Stimulated activated CD4-positive, alpha-beta T cell treated with anti-CD3 and anti-CD28 coated beads, TNF-alpha, amount 100 ng/mL, for 48 hours (primary cell): ENCODE measurements around the gene ANKRD13B.
"Not testable (repeated sequence)": the region's sequence is repeated elsewhere in the genome, so short reads cannot be mapped to it uniquely, and the experiment has no call there.

Source experiments
- DNase-seq, 3 donors: peaks; one replicate each; pipeline ENCODE4 v3.0.0-alpha.2; 2020; ENCODE audit warnings: low read depth in 3 of 3

ANKRD13B gene

DNA sequence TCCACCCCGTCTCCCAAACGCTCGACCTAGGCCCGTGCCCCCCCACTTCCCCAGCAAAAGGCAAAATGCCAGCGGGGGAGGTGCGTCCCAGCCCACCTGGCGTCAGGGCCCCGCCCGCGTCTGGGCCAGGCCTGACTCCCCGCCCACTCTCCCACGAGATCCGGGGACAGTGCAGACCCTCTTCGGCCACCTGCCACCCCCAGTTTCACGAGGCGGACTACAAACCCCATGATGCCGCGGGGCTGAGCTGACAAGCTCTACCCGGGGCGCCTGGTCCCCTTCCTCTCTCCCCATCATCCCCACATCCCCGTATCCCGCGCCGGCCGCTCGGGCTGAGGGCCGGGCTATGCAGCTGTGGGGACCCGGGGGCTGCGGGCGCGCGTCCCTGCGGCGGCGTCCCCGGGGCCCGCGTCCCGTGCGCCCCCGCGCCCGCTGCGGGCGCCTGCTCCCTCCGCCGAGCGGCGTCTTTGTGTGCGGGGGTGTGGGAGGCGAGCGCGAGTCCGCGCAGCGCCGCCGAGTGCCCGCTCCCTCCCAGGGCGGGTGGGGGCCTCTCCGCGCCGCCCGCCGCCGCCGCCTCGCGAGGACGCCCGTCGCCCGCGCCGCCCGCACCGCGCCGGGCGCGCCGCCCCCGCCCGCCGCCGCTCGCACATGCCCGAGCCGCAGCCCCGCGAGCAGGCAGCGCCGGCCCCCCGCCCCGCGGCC is at the start of gene ANKRD13B:
TSS of gene ANKRD13B (plus strand) at position 283 of the 702 bp plus-strand sequence. CDS start 490 bp downstream, outside the sequence.
- no peak for DNase-seq

DNA sequence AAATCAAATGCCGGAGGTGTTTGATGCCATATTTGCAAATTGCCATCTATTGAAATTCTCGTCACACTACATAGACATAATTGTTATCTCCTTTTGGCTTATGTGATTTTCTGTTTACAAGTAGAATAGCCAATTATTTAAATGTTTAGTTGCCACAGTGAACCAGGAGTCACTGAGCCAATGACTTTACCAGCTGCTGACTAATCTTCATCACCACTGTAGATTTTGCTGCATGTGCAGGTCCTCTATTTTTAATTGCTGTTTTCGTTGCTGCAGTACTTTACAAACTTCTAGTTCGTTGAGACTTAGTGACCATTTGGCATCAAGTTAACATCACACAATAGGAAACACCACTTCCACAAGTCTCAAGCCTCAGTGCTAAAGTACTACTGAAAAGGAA is 48.9 kb upstream of the ANKRD13B start:
- DNase-seq, result no peak

DNA sequence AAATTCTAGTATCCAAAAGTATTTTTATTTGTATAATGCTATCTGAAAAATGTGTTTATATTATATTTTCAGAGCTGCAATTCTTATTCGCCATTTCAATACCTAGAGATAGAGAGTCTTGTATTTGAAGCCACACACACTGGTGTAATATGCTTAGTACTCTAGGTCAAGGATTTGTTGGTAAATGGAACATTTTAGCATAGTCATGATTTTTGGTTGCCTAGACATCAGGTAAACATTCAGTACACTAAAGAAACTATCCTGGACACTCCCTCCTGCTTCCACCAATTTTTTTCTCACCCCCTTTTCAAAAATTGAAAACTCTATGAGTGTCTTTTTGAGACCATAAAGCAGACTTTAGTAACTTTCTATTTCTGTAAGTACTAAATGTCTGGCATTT is 46.8 kb upstream of the ANKRD13B start:
- no peak for DNase-seq

DNA sequence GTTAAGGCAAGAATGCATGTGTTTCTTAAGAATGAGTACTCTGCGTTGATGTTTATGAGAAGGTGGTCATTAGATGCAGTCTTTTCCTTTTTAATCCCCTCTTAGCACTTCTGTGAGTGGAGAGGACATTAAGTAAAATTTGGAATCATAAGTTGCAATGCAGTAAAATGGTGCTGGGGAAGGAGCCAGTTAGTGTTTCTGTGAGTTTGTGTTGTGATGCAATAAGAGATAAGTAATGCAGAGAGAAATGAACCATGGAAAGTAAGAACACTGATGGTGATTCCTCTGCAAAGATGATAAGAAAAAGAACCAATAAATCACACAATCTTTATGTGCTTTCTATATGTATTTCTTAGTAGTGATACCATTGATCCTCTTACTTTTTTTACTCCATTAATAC is 46.1 kb upstream of the ANKRD13B start:
- no peak for DNase-seq

DNA sequence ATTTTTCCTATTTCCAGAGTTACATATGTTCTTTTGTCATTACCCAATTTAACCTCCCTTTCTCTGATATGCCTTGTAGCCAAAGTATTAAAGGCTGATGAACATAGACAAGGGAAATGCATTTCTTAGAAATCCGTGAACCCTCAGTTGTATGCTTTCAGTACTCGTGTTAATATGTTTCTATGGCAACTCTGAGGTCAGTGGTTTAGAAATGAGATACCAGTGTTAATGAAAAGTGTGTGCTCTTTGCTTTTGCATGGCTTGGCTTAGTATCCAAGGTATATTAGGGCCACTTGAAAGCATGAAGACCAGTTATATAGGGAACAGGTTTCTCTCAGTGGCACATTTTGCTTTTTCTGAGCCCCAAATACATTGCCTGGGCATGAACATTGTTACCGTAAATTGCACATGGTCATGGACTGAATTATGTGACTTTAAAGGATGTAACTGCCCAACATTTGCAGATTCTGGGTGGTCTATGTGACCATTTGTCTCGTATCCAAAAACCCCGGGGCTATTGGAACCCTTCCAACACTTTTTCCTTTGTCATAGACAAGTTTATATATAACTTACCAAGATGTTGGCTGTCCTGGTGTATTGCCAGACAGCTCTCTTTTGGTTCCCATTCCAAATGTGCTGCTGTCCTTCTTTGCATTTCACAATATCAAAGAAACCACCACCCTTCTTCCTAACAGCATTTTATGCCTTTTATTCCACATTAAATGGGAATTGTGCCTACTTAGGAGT is 43.6 kb upstream of the ANKRD13B start:
- DNase-seq, result no peak

DNA sequence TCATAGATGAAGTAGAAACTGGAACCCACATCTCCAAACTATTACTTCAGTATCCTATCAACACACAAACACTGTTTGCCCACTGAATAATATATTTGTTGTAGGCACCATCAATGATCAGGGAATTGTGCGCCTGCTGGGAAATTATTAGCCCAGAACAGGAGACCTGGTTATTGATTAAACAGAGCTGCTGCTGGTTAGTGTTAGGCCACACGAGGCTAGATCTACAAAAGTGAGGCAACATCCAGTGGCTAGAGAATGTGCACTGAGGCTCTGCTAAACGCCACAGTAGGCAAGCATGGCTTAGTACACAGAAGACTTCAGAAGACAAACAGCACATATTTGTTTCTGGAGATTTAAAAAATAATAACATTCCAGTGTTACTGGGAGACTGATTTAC is 37.1 kb upstream of the ANKRD13B start:
- no peak for DNase-seq

DNA sequence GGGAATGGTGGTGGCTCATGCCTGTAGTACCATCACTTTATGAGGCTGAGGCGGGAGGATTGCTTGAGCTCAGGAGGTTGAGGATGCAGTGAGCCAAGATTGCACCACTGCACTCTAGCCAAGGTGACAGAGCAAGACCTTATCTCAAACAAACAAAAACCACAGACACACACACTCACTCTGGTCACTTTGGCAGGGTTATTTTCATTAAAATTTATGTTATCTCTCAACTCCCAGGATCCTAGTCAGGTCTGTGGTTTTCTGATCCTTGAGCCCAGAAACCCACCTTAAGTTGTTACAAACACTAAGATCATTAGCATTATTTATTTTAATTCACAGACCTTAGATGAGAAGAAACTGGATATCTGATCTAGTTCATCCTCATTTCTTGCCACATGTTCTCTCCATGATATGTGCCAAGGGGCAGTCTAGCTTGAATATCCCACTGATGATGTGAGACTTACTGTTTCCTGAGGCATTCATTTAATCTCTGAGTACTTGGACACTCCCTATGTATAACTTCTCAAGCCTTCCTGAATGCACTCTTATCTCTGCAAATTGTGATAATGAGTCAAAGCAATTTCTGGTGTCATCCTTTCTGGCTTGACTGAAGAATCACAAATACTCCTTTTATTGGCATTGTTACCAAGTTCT is 35.7 kb upstream of the ANKRD13B start:
- no peak for DNase-seq

DNA sequence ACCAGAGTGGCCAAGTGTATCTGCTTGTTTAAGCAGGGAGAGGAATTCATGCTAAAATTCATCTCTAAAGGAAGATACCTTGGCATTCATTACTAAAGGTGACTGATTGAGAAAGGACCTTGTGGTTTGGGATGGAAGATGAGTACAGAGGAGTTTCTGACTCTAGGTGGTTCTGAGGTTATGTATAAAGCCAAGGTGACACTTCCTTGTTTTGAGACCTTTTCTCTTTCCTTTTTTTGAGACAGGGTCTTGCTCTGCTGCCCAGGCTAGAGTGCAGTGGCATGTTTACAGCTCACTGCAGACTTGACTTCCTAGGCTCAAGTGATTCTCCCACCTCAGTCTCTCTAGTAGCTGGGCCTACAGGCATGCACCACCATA is 35.2 kb upstream of the ANKRD13B start:
- DNase-seq, result no peak

DNA sequence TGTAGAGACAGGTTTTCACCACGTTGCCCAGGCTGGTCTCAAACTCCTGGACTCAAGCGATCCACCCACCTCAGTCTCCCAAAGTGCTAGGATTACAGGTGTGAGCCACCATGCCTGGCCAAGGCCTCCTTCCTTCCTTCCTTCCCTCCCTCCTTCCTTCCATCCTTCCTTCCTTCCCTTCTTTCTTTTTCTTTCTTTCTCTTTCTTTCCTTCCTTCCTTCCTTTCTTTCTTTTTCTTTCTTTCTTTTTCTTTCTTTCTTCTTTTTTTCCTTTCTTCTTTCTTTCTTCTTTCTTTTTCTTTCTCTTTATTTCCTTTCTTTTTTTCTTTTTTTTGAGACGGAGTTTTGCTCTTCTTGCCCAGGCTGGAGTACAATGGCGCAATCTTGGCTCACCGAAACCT is 34.8 kb upstream of the ANKRD13B start:
- not testable (repeated sequence) for DNase-seq

DNA sequence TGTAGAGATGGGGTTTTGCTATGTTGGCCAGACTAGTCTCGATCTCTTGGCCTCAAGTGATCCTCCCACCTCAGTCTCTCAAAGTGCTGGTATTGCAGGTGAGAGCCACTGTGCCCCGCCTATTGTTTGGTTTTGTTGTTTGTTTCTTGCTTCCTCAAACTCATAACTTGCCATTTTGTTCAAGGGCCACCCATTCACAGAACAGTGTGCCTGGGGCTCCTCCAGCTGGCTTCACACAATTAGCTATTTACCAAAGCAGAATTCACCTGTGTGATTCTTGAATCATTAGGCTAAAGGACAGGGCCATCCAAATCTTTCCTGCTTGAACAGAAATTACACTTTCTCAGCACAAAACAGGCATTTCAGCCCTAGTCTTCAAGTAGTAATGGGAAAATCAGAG is 33.3 kb upstream of the ANKRD13B start:
- DNase-seq, result no peak

DNA sequence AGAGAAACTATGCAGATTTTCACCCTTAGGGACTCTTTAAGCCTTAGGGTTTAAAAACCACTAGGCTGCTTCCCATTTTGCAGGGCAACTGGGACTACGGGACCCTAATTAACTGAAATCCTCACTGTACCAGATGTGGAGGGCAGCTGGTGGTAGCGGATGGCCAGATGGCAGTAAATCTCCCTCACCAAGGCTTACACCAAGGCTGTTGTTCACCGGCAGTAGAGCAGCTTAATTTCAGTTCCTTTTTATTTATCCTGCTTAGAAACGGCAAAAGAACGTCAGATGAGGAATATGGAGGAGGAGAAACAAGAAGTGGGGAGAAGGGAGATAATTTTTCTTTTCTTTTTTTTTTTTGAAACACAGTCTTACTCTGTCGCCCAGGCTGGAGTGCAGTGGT is 32.6 kb upstream of the ANKRD13B start:
- DNase-seq, result no peak

DNA sequence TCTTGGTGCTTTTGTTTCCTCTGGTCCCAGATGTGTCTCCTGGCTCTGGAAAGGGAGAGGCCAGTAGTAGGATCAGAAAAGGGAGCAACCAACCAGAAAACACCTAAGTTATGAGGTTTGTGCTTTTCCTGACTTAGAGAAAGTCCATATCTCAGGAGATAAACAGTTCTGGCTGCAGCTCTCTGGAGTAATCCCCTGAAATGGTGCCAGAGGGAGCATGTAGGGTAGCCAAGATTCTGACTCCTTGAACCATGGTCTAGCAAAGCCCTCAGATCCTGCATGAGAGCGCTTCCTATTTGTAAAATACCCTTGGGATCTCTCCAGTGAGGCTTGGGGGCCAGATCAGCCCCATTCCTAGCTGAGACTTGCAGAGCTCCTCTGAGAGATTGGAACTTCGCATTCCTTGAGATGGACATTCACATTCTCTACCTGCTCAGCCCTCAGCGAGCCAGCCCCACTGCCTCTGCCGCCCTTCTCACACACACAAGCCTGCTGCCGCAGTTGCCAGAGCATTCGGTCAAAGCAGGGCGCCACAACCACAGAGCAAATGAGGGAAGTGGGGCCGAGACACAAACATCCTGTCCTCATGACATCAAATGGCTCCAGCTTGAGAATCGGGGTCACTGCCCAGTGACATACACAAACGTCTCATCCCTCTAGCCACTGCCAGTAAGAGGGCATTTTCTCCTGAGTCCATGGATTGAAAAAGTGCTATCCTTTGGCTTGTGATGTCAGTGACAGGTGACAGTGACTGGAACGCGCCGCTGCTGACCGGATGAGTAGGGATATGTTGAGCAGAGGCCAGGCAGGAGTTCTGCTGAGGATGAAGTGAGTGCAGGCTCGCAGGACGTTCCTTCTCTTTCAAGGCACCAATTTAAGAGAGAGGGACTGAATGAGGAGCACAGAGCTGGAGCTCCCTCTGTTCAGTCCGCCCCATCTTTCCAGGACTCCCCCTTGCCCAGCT is 31.1 kb upstream of the ANKRD13B start:
- no peak for DNase-seq

DNA sequence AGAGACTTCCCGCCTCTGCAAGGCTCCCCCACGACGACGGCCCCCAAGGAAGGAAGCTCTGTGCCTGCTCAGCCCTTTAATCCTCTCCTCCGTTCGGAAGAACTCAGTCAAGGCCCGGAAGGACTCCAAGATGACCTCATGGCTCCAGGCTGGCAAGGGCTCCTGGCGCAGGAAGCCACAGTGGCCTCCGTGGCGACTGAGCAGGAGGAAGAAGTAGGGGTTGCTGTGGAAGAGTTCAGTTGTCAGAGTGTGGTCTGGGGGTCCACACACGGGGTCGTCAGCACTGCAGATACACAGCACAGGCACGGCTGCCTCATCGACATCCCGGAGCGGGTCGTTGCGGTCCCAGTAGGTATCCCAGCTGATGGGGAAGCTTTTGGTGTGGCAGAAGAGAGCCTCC is 30.3 kb upstream of the ANKRD13B start:
- DNase-seq, result no peak

DNA sequence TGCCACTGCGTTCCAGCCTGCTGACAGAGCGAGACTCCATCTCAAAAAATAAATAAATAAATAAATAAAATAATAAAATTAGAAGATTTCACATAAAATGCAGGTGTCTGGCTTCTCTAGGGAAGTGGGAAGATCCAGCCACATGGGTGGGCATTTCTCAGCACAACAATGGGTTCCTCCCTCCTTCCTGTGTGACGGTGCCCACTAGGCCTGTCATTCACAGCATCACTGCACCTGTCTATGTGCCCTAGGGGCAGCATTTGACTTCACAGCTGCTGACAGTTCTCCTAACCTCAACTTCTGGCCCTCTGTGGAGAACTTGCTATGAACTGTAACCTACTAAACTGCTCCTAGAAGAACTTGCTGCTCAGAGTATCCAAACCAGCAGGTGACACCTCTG is 29.1 kb upstream of the ANKRD13B start:
- DNase-seq, result no peak

DNA sequence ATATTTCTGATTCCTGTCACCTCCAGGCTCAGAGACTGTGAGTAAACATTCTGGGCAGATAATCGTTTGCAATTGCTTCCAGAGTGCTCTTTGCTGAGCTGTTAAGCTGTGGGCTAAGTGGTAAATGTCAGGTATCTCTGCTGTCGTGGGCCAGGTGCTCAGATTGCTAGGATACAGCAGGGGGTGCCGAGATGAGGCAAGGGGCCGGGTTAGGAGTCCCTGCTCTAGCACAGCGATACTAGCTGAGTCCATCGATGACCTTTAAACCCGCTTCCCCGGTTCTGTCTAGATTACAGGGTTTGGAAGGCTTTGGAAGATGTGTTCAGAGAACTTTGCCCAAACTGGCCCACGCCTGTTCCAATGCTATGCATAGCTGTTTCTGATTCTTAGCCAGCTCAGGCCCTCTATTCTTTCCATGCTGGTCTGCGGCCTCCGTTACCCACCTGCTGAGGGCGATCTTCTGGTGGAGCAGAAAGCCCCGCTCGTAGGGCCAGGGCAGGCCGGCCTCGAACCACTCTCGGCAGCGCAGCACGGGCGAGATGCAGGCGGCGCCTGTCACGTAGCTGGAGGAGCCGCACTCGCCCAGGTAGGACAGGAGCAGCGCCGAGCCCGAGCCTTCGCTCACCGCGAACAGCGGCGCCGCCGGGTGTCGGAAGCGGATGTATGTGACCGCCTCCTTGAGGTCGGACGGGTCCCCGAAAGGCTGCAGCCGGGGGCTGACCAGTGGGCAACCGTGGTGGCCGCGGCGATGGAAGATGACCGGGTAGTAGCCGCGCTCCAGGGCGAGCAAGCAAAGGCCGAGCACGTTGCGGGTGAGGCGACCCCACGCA is 27.1 kb upstream of the ANKRD13B start:
- peak in 1 of 3 donors; percentile 36 for DNase-seq

DNA sequence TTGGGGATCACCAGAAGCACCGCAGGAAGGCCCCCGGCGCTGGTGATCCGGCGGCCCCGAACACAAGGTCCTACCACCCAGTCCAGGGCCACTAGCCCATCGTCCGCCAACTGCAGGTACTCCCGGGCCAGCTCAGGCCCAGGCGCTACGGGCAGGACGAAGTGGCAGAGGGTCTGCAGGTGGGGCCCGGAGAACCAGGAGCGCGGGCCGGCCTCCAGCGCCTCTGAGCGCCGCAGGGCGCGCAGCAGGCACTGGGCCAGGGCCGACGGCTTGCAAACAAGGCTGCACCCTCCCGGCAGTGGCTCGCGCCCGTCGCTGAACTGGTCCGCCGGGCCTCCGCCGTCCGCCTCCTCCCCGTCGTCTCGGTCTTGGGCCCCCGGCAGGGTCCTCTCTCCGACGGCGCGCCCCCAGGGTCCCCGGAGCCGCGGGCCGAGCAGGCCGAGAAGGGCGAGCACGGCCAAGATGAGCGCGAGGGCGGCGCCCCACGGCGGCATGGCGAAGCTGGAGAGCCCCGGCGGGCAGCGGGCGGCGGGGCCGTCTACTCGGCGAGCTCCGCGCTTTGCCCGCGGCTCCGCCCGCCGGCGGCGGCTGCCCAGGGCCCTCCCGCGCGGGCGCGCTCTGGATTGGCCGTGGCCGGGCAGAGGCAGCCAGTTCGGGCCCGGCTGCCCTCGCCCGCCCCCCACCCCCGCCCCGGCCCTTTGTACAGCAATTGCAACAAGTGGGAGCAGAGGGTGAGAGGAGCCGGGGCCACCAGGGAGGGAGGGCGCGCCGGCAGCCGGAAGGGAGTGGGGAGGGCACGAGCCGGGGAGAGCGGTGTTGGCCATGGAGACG is 26.2 kb upstream of the ANKRD13B start, which contains the start of gene ABHD15:
TSS of gene ABHD15 (minus strand) at position 565 of the 831 bp plus-strand sequence. CDS start at position 494, 71 bp downstream.
- peak in 2 of 3 donors; percentile 34 to 51 for DNase-seq

DNA sequence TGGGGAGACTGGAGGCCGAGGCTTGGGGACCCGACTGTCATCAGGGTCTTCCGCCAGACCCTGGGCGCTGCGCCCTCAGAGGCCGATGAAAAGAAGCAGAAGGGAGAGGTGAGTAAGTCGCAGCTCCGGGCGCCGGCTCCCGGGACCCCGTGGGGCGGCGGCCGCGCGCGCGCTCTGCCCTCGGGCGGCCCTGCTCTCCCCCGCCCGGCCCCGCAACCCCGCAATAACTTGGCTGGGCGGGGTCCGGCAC is 25.7 kb upstream of the ANKRD13B start:
- DNase-seq, result no peak

DNA sequence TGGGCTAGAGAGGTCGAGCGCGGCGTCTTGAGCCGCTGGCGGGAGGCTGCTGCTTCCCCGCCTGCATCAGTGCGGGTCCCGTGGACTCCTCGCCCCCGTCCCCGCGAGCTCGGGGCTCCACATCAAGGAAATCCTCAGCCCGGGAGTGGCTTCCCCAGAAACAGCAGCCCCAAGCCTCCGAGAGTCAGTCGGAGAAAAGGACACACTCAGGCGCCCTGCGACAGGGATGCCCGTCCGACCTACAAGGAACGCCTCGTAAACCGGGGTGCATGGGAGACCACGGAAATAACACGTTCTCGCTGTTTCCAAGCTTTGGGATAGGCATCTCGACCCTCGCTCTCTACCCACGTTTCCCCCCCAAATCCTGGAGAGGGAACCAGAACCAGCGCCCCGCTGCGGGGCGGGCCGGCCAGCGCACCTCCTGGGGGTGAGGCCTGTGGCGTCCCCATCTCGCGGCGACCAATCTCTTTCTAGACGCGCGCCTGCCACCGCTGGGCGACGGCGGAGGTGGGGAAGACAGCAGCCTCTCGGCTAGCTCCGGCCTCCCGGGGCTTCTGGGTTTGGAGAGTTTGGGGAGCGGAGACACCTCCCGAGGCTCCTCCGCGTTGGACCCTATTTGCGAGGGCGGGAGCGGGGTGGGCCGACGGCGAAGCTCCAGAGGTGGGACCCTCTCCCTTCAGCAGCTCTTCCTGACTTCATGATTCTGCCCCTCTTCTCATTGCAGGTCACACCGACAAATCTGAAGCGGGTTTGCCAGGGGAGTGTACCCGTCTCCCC is 25.2 kb upstream of the ANKRD13B start:
- peak in 2 of 3 donors; percentile 69 to 73 for DNase-seq
